Esophagus squamous epithelium (tissue), 5 donors: ENCODE results near the gene DENND1A. TPM values are rescaled to one million over a fixed set of nuclear protein-coding genes. Genes with fewer than 3 reads are reported as not detected.

Source experiments
- DNase-seq: peaks from one replicate; lab custom pipeline; 2025; lab: John Stamatoyannopoulos, UW
- H3K27ac ChIP-seq, 4 donors: fragments of 200-600 bp; sonication (generic); one replicate each; pipeline ENCODE4 v1.5.1; 2016 to 2019; ENCODE audit warnings: mild to moderate bottlenecking in 1 of 4
- H3K27me3 ChIP-seq, 4 donors: fragments of 200-600 bp; sonication (generic); 1 replicate in 3 of 4; 2 replicates in 1 of 4; pipeline versions ENCODE4 v1.5.1 to v1.6.0; 2017 to 2021; ENCODE audit warnings: antibody characterized with exemption in 1 of 4
- H3K36me3 ChIP-seq, 3 donors: fragments of 200-600 bp; sonication (generic); one replicate each; pipeline ENCODE4 v1.5.1; 2016 to 2019
- H3K4me1 ChIP-seq, 3 donors: fragments of 200-600 bp; sonication (generic); one replicate each; pipeline ENCODE4 v1.5.1; 2017 to 2019
- H3K4me3 ChIP-seq, 4 donors: fragments of 200-600 bp; sonication (generic); 1 replicate in 3 of 4; 2 replicates in 1 of 4; pipeline ENCODE4 v1.5.1; 2016 to 2019; ENCODE audit warnings: mild to moderate bottlenecking in 2 of 4, moderate library complexity in 1 of 4
- H3K9me3 ChIP-seq, 3 donors: fragments of 200-600 bp; sonication (generic); one replicate each; pipeline ENCODE4 v1.5.1; 2016 to 2019
- POLR2A ChIP-seq, 4 donors: fragments of 450-650 bp; IDR thresholded peaks; one replicate each; pipeline ENCODE4 v1.6.1; 2017; ENCODE audit warnings: antibody characterized with exemption in 4 of 4, mild to moderate bottlenecking in 4 of 4, moderate library complexity in 3 of 4
- WGBS, 2 donors: methylation state at CpG; one replicate each; pipeline ENCODE4 v1.1.5; 2018; 5-methylcytosine and 5-hydroxymethylcytosine counted together
- intact Hi-C: fragments of 100-400 bp; cut with DNase I; formaldehyde crosslinking; loops from one replicate; pipeline ENCODE4 v1.15.0; 2022
- total RNA-seq, 4 donors: library from RNA; depleted of rRNA; stranded (reverse); fragments of >200 nt; gene quantifications; one replicate each; pipeline ENCODE4 v1.1.0, GENCODE V29; 2016
- TF ChIP-seq, protein P1 (sequence below), 6 experiments: fragments of 450-650 bp in 4 of 6; fragments of 200-600 bp in 2 of 6; sonication (generic) in 2 of 6; IDR thresholded peaks; one replicate each; pipeline ENCODE4 v1.5.1; 2016 to 2019; ENCODE audit warnings: antibody characterized with exemption in 6 of 6, mild to moderate bottlenecking in 4 of 6, moderate library complexity in 4 of 6
- donor health status: DM: yes; HTN: yes; CAD: no.

The DENND1A gene
- total RNA-seq, 4 donors from 2014 or later, result 5.3 to 16.0 (median 12.9) TPM

- Histone ChIP-seq H3K9me3 (no peaks in the 10 kb centered on the region), H3K27ac (no peak overlapping the region), H3K27me3 (no peaks in the 10 kb centered on the region), H3K36me3 (no peaks in the 10 kb centered on the region), H3K4me3 (no peak overlapping the region), H3K4me1 (no peaks in the 10 kb centered on the region)
- WGBS, 2 donors, result 70 to 84% methylated on average over 7 of the region's 7 CpGs
- no peak for DNase-seq
- intact Hi-C loops, result no loop called here
- TF ChIP-seq, protein P1, sequence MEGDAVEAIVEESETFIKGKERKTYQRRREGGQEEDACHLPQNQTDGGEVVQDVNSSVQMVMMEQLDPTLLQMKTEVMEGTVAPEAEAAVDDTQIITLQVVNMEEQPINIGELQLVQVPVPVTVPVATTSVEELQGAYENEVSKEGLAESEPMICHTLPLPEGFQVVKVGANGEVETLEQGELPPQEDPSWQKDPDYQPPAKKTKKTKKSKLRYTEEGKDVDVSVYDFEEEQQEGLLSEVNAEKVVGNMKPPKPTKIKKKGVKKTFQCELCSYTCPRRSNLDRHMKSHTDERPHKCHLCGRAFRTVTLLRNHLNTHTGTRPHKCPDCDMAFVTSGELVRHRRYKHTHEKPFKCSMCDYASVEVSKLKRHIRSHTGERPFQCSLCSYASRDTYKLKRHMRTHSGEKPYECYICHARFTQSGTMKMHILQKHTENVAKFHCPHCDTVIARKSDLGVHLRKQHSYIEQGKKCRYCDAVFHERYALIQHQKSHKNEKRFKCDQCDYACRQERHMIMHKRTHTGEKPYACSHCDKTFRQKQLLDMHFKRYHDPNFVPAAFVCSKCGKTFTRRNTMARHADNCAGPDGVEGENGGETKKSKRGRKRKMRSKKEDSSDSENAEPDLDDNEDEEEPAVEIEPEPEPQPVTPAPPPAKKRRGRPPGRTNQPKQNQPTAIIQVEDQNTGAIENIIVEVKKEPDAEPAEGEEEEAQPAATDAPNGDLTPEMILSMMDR (IDR thresholded peaks at IDR 0.05), result no peak
- no peak for TF ChIP-seq POLR2A (IDR thresholded peaks at IDR 0.05)
Observed at GRCh38 chr9:123505496-123505895, 424.4 kb downstream of the DENND1A start.

DNA sequence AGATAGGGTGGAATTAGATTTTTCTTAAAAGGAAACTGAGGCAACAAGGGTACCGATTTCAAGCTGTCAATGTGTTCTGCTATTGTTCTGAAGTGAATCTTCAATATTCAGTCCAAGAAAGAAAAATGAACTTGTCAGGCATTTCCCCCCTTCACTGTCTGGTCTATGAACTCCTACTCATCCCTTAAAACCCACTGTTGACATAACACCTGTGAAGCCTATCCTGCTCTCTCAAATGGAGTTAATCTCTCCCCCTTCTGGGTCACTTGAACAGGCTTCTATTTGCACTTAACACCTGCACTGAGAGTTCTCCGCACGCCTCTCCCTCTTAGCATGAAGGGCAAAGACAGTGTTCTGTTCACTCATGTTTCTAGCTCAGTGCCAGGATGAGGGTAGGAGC is 429.6 kb downstream of the DENND1A start:
- no peaks in the 10 kb centered on the region for H3K9me3 ChIP-seq
- H3K36me3 ChIP-seq, result no peaks in the 10 kb centered on the region
- H3K27me3 ChIP-seq, result no peaks in the 10 kb centered on the region
- H3K4me3 ChIP-seq, result no peak overlapping the region
- intact Hi-C loops, result no loop called here
- DNase-seq, result no peak
- no peak for TF ChIP-seq POLR2A (IDR thresholded peaks at IDR 0.05)
- TF ChIP-seq, protein P1 (IDR thresholded peaks at IDR 0.05), result no peak
- 85 to 92% methylated on average over 3 of the region's 3 CpGs for WGBS, 2 donors
- H3K27ac ChIP-seq, result no peak overlapping the region
- no peaks in the 10 kb centered on the region for H3K4me1 ChIP-seq

DNA sequence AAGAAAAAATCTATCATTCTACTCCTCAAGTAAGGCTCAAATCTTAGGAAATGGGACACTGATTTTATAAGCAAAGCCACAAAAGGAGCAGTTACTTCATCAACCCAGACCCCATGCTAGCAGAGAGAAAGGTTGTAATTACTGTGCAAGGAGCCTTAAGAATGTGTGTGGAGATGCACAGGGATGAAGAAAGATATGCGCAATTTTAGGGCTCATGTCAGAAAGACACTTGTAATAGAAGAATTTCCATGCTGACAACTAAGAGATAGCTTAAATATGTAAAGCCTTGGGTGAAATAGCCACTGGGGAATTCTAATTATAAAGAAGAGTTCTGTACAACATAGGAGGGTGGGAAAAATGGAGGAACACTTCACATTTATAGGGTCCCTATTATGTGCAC is 432.1 kb downstream of the DENND1A start:
- 97 to 100% methylated on average over 1 of the region's 1 CpG for WGBS, 2 donors
- Histone ChIP-seq H3K27ac (no peak overlapping the region), H3K4me1 (no peaks in the 10 kb centered on the region), H3K9me3 (no peaks in the 10 kb centered on the region), H3K27me3 (no peaks in the 10 kb centered on the region), H3K4me3 (no peak overlapping the region), H3K36me3 (no peaks in the 10 kb centered on the region)
- DNase-seq, result no peak
- intact Hi-C loops, result no loop called here
- no peak for TF ChIP-seq POLR2A (IDR thresholded peaks at IDR 0.05)
- TF ChIP-seq, protein P1 (IDR thresholded peaks at IDR 0.05), result no peak

GRCh38 chr9:123495731-123496130 is 434.2 kb downstream of the DENND1A start:
- DNase-seq, result no peak
- H3K9me3 ChIP-seq, result no peaks in the 10 kb centered on the region
- WGBS, 2 donors, result 91 to 94% methylated on average over 7 of the region's 7 CpGs
- H3K27ac ChIP-seq, result no peak overlapping the region
- no peaks in the 10 kb centered on the region for H3K36me3 ChIP-seq
- TF ChIP-seq, protein P1 (IDR thresholded peaks at IDR 0.05), result no peak
- H3K4me3 ChIP-seq, result no peak overlapping the region
- no peaks in the 10 kb centered on the region for H3K4me1 ChIP-seq
- no peaks in the 10 kb centered on the region for H3K27me3 ChIP-seq
- intact Hi-C loops, result no loop called here

GRCh38 chr9:123493627-123494026 is 436.3 kb downstream of the DENND1A start:
- H3K27me3 ChIP-seq, result no peaks in the 10 kb centered on the region
- DNase-seq, result no peak
- H3K36me3 ChIP-seq, result no peaks in the 10 kb centered on the region
- 73 to 74% methylated on average over 4 to 8 of the region's 8 CpGs for WGBS, 2 donors
- no peaks in the 10 kb centered on the region for H3K9me3 ChIP-seq
- intact Hi-C loops, result no loop called here
- H3K4me3 ChIP-seq, result no peak overlapping the region
- H3K27ac ChIP-seq, result no peak overlapping the region
- no peaks in the 10 kb centered on the region for H3K4me1 ChIP-seq
- TF ChIP-seq, protein P1 (IDR thresholded peaks at IDR 0.05), result no peak
- TF ChIP-seq POLR2A (IDR thresholded peaks at IDR 0.05), result no peak
